GM06990 (cell line): Measurements from ENCODE around the gene NELFCD.

ENCODE experiments used
- DNase-seq: peaks from one replicate; pipeline ENCODE4 v3.0.0-alpha.2; 2011; ENCODE audit not compliant: insufficient read length; ENCODE audit errors: extremely low read depth
- H3K27me3 ChIP-seq: replicated peaks from 2 replicates; pipeline ENCODE4 v1.6.0; 2011; ENCODE audit warnings: low read length; ENCODE audit not compliant: control insufficient read depth, insufficient read depth
- H3K36me3 ChIP-seq: 2 replicates; pipeline ENCODE4 v1.5.1; 2011; ENCODE audit warnings: low read length; ENCODE audit not compliant: control insufficient read depth, insufficient read depth
- H3K4me3 ChIP-seq: replicated peaks from 2 replicates; pipeline ENCODE4 v1.5.1; 2011; ENCODE audit warnings: low read depth, mild to moderate bottlenecking, control low read depth, low read length
- CTCF ChIP-seq: IDR thresholded peaks from 2 replicates; pipeline ENCODE4 v1.5.1; 2011; ENCODE audit warnings: low read length, control low read depth, mild to moderate bottlenecking, inconsistent platforms; ENCODE audit not compliant: insufficient read depth, poor library complexity, severe bottlenecking

Gene NELFCD

DNA sequence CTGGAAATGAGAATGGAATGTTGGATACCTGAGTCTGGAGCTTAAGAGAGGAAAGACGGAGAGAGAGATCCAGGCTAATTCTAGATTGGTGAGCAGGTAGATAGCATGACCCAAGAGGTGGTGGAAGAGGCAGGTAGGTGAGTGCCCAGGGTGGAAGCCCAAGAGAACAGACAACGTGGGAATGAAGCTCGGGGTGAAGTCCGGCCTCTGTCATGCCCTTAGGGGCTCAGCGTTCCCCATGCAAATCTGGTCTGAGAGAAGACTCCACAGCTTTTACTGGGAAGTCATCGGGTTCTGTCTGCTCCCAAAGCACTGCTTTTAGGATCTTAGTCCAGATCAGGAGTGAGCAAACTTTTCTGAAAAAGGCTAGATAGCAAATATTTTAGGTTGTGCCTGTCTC is 3.6 kb downstream of the NELFCD start:
- H3K27me3 ChIP-seq = no peaks in the 10 kb centered on the region
- H3K36me3 ChIP-seq = peaks cover 15% of the 10 kb centered on the region
- no peak overlapping the region for H3K4me3 ChIP-seq
- TF ChIP-seq CTCF = no peak
- no peak for DNase-seq

GRCh38 chr20:58985656-58986055 is 4.6 kb downstream of the NELFCD start:
- Histone ChIP-seq H3K27me3 (no peaks in the 10 kb centered on the region), H3K36me3 (peaks cover 19% of the 10 kb centered on the region), H3K4me3 (no peak overlapping the region)
- no peak for DNase-seq
- no peak for TF ChIP-seq CTCF

DNA sequence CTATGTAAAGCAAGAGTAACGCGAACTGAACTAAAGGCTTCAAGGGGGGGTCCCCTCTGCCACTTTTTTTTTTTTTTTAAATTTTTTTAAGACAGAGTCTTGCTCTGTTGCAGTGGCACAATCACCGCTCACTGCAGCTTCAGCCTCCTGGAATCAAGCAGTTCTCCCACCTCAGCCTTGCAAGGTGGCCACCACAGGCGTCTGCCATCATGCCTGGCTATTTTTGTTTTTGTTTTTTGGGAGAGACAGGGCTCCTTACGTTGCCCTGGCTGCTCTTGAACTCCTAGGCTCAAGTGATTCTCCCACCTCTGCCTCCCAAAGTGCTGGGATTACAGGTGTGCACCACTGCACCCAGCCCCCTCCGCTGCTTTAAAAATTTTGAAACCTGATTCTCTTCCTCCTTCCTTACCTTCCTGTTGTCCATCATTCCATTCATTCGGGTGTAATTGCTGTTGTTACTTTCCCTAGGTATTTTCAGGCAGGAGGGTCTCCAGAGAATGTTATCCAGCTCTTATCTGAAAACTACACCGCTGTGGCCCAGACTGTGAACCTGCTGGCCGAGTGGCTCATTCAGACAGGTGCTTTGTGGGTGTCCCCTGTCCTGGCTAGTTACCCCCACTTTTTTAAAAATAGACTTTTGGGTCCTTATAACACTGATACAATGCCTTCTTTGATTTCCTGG is 5.4 kb downstream of the NELFCD start:
- H3K36me3 ChIP-seq = peaks cover 24% of the 10 kb centered on the region
- TF ChIP-seq CTCF = no peak
- no peaks in the 10 kb centered on the region for H3K27me3 ChIP-seq
- no peak for DNase-seq
- no peak overlapping the region for H3K4me3 ChIP-seq

DNA sequence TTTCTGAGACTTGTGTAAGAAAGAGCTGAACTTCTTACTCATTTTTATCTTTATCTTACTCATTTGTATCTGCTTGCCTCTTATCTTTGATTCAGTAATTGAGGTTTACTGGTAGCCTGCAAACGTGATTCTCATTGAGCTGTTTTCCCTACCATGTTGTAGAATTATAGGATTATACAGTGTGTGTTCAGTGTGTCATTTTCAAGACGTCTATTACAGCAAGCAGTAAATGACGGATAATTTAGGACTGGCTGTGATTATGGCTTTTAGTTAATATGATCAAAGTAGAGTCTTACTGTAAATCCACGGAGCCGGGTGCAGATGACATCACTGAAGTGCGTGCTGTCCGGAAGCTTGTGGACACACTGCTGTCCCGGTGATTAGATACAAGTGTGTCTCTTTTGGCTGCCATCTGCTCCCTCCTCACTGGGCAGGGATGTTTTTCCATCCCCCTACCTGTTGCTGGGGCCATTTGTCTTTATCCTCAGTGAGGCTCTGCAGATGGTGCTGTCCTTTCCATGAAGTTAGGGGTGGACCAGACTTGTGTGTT is 6.0 kb downstream of the NELFCD start:
- DNase-seq = no peak
- Histone ChIP-seq H3K4me3 (no peak overlapping the region), H3K27me3 (no peaks in the 10 kb centered on the region), H3K36me3 (peaks cover 24% of the 10 kb centered on the region)
- no peak for TF ChIP-seq CTCF

DNA sequence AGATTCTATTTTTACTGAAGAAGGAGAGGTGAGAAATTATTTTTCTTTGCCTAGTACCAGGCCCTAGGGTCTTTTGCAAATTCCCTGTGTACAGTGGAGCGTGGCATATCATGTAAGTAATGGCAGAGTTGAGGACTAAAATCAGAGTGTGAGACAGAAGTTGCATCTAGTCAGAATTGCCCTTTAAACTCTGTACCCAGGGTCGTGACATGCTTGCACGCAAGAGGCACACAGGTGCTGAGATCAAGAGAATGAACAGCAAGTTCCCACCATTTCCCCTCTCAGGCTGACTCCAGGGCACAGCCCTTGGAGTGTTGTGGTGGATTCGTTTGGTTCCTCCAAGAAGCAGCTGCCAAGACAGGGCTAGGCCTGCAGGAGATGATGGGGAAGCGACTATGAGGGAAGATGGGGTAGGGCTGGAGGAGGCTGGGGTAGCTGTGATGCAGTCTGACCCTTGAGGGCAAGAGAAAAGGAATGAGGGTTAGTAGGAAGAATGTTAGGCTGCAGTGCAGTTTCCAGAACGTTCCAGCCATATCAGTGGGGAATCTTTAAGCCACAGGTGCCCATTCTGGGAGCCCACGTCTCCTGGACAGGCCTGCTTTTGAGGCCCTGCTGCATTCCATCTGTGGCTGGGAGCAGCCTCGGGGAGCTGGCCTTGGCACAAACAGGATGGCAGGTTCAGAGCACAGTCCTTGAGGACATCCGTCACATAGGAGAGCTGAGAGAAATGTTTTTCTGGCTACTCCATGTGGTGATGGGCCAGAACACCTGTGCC is 6.9 kb downstream of the NELFCD start:
- no peak for DNase-seq
- no peak for TF ChIP-seq CTCF
- no peaks in the 10 kb centered on the region for H3K27me3 ChIP-seq
- peaks cover 30% of the 10 kb centered on the region for H3K36me3 ChIP-seq
- no peak overlapping the region for H3K4me3 ChIP-seq
